SHP77 treated with DMSO at 0.1 percent for 48 hours (cell line): Measurements from ENCODE around the gene KLHDC7B.

ENCODE experiments used
- DNase-seq: peaks from one replicate; lab custom pipeline; 2025; lab: John Stamatoyannopoulos, UW

Gene KLHDC7B

DNA sequence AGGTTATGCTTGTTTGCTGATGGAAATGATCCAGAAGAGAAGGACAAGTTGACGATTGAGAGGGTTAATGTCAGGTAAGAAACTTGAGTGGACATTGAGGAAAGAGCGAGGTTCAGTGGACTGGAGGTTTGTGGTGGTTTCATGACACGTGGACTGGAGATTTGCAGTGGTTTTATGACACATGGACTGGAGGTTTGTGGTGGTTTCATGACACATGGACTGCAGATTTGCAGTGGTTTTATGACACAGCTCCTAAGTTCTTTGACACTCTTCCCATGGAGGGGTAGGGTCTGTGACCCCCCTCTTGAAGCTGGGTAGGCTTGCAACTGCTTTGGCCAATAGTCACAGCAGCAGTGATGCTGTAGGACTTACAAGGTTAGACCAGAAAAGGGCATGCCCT, 49.5 kb downstream of the KLHDC7B start:
- no peak for DNase-seq

DNA sequence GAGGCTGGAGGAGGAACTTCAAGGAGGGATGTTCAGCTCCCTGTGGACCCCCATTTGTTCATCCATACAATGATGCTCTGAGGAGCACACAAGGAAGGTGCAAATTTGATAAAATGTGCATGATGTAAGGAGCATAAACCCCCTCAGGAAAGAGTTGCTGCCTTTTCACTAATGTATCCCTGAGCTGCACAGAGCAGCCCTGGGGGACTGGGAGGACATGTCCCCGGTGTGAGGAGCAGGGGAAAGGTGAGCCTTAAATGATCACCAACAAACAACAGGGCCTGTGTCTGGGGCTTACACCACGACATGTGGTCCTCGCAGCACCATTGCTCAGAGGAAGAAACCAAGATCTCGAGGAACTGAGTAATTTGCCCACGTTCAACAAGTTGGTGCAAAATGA, 51.4 kb downstream of the KLHDC7B start:
- no peak for DNase-seq

GRCh38 chr22:50599816-50600455, 54.2 kb downstream of the KLHDC7B start:
- DNase-seq: no peak

DNA sequence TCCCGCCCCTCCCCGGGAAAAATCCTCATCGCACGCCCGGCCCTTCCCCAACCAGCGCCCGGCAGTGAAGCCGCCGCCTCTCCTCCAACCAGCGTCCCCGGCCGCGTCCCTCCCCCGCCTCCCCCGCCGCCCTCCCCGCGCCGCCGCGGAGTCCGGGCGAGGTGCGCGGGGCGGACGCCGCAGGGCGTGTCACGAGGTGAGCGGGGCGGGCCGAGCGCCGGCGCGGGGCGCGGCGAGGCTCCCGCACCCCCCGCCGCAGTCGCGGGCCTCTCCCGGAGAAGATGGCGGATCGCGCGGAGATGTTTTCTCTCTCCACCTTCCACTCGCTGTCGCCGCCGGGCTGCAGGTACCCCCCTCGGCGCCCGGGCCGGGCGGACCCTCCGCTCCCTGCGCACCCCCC, 54.8 kb downstream of the KLHDC7B start, which contains the start of gene MAPK8IP2:
Gene MAPK8IP2, plus strand, starts transcription at position 256 of the 400 bp plus-strand sequence. Its CDS starts 26 bp downstream, at position 282.
- DNase-seq: no peak
